Cardiac fibroblast (primary cell): ENCODE measurements around the gene TMEM242.

Experiments used
- DNase-seq, 2 donors: peaks; one replicate each; pipeline versions ENCODE4 v3.0.0 to v3.0.0-alpha.2; 2010; ENCODE audit warnings: low read depth in 2 of 2
- H3K4me3 ChIP-seq, 2 donors: replicated peaks in 1 of 2; 1 replicate in 1 of 2; 2 replicates in 1 of 2; pipeline ENCODE4 v1.5.1; 2011; ENCODE audit warnings: low read depth in 2 of 2, low read length in 2 of 2, mild to moderate bottlenecking in 2 of 2, moderate library complexity in 1 of 2
- TF ChIP-seq, protein P1 (sequence below): IDR thresholded peaks from one replicate; pipeline ENCODE4 v1.5.1; 2011; ENCODE audit warnings: low read depth, mild to moderate bottlenecking, low read length, inconsistent platforms

TMEM242 gene

DNA sequence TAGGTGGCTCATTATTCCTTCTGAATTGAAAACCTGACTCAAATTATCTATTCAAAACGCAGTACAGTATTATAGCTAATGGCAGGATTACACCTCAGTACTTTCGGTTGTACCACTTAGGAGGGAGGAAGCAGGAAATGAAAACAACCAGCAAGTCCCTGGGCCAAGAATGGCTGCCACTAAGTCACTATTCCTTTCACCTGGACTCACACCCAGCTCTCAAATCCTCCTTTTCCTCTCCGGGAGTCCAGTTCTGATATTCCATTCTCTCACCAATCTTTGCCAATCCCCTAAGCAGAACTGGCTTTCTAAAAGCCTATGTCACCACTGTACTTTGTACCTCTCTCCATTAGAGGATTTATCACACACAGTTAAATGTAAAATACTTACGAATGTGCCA lies 20.6 kb downstream of the TMEM242 start:
- TF ChIP-seq, protein P1, sequence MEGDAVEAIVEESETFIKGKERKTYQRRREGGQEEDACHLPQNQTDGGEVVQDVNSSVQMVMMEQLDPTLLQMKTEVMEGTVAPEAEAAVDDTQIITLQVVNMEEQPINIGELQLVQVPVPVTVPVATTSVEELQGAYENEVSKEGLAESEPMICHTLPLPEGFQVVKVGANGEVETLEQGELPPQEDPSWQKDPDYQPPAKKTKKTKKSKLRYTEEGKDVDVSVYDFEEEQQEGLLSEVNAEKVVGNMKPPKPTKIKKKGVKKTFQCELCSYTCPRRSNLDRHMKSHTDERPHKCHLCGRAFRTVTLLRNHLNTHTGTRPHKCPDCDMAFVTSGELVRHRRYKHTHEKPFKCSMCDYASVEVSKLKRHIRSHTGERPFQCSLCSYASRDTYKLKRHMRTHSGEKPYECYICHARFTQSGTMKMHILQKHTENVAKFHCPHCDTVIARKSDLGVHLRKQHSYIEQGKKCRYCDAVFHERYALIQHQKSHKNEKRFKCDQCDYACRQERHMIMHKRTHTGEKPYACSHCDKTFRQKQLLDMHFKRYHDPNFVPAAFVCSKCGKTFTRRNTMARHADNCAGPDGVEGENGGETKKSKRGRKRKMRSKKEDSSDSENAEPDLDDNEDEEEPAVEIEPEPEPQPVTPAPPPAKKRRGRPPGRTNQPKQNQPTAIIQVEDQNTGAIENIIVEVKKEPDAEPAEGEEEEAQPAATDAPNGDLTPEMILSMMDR, result no peak
- H3K4me3 ChIP-seq, result no peak overlapping the region
- DNase-seq, result no peak

DNA sequence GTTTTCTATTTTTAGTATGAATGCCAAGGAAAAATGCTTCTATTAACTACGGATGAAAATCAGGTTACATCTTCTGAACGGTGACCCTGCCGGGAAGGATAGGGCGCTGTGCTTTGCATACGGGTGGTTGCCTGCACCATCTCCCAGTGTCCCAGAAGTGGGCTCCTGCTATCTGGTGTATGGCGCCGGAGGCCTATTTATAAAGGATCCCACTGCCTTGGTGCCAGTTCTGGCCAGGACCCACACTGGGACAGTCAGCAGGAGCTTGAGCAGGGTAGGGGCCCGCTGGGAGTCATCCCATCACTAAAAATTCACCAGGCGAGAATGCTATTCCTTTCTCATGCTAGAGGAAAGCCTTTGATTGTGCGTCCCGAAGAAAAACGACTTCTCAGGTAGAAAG lies 22.9 kb downstream of the TMEM242 start:
- no peak overlapping the region for H3K4me3 ChIP-seq
- TF ChIP-seq, protein P1, result no peak
- DNase-seq, result no peak

DNA sequence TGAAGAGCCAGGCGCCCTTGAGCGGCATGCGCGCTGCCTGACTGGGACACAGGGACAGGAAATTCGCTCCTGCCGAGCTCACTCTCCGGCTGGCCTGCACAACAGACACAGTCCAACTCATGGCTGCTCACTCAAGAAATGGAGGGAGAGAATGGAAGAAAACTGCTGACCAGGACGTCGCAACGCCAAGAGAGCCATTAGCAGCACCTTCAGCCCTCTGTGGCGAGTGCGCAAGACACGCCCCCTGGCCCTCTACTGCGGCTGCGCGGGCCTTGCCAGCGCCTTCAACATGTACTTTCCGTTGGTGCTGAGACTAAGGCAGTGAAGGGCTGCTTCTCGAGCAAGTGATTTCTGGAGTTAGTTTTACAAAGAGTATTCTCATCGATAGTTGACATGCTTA lies 23.3 kb downstream of the TMEM242 start:
- TF ChIP-seq, protein P1, result no peak
- H3K4me3 ChIP-seq, result no peak overlapping the region
- DNase-seq, result no peak

DNA sequence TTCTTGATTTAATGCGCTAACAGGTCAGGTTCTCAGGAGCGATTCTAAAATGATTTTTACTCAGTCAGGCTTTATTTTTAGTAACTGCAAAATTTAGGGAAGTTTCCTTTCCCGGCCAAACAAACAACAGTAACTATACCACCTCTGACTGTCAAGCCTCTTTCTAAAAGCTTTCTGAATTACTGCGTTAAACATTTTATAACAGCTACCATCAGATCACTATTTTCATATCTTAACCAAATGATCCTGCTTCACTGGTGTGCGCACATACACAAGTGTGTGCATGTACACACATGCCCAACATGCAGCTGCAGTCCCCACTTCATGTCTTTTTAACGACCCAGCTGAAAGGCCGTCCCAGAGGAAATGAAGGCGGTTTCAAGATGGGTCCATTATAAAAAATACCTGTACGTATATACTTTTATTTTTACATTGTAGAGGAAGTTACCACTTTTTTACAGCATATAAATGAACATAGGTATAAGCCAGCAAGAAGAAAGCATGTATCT lies 25.0 kb downstream of the TMEM242 start:
- H3K4me3 ChIP-seq, result no peak overlapping the region
- TF ChIP-seq, protein P1, result no peak
- no peak for DNase-seq

DNA sequence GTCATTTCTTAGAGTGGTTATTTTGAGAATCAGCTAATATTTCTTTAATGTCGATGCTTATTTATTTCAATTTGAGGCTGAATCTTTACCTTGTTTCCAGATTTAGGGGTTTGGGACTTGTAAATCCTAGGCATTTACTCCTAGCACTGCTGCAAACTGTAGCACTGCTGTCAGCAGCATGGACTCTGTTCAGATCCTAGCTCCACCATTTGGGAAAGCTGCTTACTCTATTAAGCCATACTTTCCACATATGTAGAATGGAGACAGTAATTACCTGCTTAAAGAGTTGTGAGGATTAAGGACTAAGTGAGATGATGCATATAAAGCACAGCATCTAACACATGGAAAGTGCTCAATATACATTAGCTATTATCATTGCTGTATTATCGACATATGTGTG lies 28.7 kb downstream of the TMEM242 start:
- DNase-seq, result no peak
- TF ChIP-seq, protein P1, result no peak
- H3K4me3 ChIP-seq, result no peak overlapping the region

DNA sequence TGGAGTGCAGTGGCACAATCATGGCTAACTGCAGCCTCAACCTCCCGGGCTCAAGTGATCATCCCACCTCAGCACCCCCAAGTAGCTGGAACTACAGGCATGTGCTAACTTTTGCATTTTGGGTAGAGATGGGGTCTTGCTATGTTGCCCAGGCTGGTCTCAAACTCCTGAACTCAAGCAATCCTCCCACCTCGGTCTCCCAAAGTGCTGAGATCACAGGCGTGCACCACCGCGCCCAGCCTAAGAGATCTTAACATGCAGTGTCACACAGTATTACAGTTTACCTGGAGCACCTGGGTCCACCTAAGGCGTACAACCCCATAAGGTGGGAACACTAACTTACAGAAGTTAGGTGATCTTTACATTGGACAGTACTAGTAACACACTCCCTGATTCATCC lies 29.5 kb downstream of the TMEM242 start:
- no peak overlapping the region for H3K4me3 ChIP-seq
- TF ChIP-seq, protein P1, result no peak
- DNase-seq, result no peak

DNA sequence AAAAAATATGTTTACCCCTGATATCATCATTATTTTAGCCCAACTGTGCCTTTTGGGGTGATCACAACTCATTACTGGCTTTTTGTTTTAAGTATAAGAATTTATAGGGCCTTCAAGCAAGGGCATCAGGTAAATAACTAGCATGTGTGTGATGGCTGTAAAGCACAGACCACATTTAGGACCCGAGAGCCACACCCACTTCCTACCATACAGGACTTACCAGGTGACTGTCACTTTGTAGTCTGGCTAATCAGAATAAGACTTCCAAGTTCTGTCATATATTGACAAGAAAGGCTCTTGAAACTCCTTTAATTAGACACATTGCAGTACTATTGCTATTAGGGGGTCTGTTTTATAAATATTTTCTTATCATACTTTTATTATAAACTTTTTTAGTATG lies 31.1 kb downstream of the TMEM242 start:
- no peak for DNase-seq
- no peak overlapping the region for H3K4me3 ChIP-seq
- TF ChIP-seq, protein P1, result no peak
